Mesothelial cell of epicardium (in vitro differentiated cells): ENCODE results near the gene SUB1. TPM values are rescaled to one million over a fixed set of nuclear protein-coding genes. Genes with fewer than 3 reads are reported as not detected.

Experiments used
- DNase-seq, 2 experiments: peaks; one replicate each; pipeline ENCODE4 v3.0.0; 2021; ENCODE audit warnings: low spot score in 2 of 2; ENCODE audit not compliant: unreplicated experiment in 2 of 2
- H3K27ac Mint-ChIP-seq: 2 replicates; pipeline ENCODE4 v1.8.0; 2021; ENCODE audit warnings: mixed read lengths
- H3K27me3 Mint-ChIP-seq: 2 replicates; pipeline ENCODE4 v1.8.0; 2021; ENCODE audit warnings: low read depth, mixed read lengths
- H3K36me3 Mint-ChIP-seq: 2 replicates; pipeline ENCODE4 v1.8.0; 2021; ENCODE audit warnings: mixed read lengths
- H3K4me1 Mint-ChIP-seq: 2 replicates; pipeline ENCODE4 v1.8.0; 2021; ENCODE audit warnings: mixed read lengths
- H3K4me3 Mint-ChIP-seq: 2 replicates; pipeline ENCODE4 v1.8.0; 2021; ENCODE audit warnings: mild to moderate bottlenecking, moderate library complexity, mixed read lengths
- H3K9me3 Mint-ChIP-seq: 2 replicates; pipeline ENCODE4 v1.8.0; 2021; ENCODE audit warnings: mixed read lengths
- total RNA-seq: library from RNA; stranded (reverse); gene quantifications from 3 replicates; pipeline ENCODE4 v1.2.1, GENCODE V29; 2021
- TF ChIP-seq, protein P1 (sequence below): fragments of 200-600 bp; sonication (generic); IDR thresholded peaks from one replicate; pipeline ENCODE4 v1.5.0; 2021; ENCODE audit warnings: antibody characterized with exemption; ENCODE audit not compliant: unreplicated experiment

Gene SUB1
- total RNA-seq, 1 donor from 2014 or later: 199 TPM

DNA sequence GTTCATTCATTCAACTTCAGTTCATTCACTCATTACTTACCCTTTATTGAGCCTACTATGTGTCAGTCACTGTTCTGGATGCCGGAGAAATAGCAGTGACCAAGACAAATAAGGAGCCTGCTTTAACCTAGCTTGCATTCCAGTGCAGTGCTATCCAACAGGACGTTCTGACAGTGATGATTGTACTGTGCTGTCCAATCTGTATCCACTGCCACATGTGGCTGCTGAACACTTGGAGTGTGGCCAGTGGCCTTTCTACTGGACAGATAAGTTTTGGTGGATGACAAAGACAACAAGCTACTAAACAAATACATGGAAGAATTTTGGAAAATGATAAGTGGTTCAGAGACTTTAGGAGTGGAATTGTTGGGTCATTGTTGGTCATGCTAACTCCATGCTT is 33.6 kb downstream of the SUB1 start:
- peaks cover 12% of the 10 kb centered on the region for H3K27me3 Mint-ChIP-seq
- no peaks in the 10 kb centered on the region for H3K4me1 Mint-ChIP-seq
- H3K36me3 Mint-ChIP-seq: no peaks in the 10 kb centered on the region
- H3K9me3 Mint-ChIP-seq: no peaks in the 10 kb centered on the region
- no peak overlapping the region for H3K27ac Mint-ChIP-seq
- DNase-seq: no peak
- H3K4me3 Mint-ChIP-seq: no peak overlapping the region
- TF ChIP-seq, protein P1, sequence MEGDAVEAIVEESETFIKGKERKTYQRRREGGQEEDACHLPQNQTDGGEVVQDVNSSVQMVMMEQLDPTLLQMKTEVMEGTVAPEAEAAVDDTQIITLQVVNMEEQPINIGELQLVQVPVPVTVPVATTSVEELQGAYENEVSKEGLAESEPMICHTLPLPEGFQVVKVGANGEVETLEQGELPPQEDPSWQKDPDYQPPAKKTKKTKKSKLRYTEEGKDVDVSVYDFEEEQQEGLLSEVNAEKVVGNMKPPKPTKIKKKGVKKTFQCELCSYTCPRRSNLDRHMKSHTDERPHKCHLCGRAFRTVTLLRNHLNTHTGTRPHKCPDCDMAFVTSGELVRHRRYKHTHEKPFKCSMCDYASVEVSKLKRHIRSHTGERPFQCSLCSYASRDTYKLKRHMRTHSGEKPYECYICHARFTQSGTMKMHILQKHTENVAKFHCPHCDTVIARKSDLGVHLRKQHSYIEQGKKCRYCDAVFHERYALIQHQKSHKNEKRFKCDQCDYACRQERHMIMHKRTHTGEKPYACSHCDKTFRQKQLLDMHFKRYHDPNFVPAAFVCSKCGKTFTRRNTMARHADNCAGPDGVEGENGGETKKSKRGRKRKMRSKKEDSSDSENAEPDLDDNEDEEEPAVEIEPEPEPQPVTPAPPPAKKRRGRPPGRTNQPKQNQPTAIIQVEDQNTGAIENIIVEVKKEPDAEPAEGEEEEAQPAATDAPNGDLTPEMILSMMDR: no peak

DNA sequence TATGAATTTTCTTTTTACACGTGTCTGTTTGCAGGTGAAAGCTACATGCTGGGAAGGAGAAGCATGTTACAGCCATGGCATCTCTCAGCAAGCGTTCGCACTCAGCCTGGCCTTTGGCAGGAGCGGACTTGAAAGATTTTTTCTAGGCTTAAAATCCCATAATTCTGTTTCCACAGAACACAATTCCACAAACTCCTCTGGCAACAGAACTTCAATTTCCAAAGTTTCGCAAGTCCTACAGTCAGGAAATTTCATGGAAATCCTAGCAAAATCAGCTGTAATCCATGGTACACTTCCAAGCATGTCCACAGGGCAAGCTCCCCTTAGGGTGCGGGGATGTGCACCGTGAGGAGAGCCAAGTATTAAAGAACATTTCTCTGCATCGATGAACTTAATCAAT is 35.9 kb downstream of the SUB1 start:
- no peak for DNase-seq
- Mint-ChIP-seq H3K4me1 (no peaks in the 10 kb centered on the region), H3K9me3 (no peaks in the 10 kb centered on the region), H3K4me3 (no peak overlapping the region), H3K27me3 (peaks cover 12% of the 10 kb centered on the region), H3K36me3 (no peaks in the 10 kb centered on the region), H3K27ac (no peak overlapping the region)
- TF ChIP-seq, protein P1: no peak

DNA sequence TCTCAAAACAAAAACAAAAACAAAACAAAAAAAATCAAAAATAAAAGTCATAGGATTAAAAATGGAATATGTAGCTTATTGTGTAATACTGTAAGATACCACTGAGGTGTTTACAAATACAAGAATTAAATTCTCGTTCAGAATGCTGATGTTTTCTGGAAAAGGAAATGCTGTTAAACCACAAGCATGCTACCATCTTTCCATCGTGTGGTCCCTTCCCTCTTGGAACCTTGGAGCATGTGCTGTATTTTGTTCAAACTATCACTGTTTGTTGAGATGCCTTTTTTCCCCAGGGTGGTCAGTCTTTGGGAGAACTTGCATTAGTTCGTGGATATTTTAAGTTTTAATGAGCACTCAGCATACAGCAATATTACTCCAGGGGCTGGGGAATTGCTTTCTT is 39.7 kb downstream of the SUB1 start:
- Mint-ChIP-seq H3K9me3 (no peaks in the 10 kb centered on the region), H3K27me3 (peaks cover 12% of the 10 kb centered on the region), H3K27ac (no peak overlapping the region), H3K4me3 (no peak overlapping the region), H3K4me1 (peaks cover 3% of the 10 kb centered on the region), H3K36me3 (no peaks in the 10 kb centered on the region)
- TF ChIP-seq, protein P1: no peak
- DNase-seq: no peak

DNA sequence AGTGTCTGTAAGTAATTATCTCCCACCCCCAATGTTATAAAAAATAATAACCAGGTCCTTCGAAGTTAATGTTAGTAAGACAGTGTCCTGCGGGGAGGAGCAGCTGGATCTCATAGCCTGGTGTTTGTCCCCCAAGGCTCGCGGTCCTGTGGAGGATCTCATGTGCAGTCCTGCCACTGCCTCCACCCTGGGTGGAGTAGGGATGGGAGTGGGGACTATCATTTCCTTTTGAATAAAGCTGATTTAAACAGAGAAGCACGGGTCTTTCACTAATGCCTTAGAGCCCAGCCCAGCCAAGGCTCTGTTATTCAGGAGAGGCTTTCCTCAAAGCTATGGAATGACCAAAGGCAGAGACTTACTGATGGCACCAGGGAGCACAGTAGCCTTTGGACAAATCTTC is 40.2 kb downstream of the SUB1 start:
- TF ChIP-seq, protein P1: no peak
- H3K27me3 Mint-ChIP-seq: peaks cover 12% of the 10 kb centered on the region
- peaks cover 3% of the 10 kb centered on the region for H3K4me1 Mint-ChIP-seq
- no peaks in the 10 kb centered on the region for H3K36me3 Mint-ChIP-seq
- DNase-seq: no peak
- no peak overlapping the region for H3K27ac Mint-ChIP-seq
- H3K9me3 Mint-ChIP-seq: no peaks in the 10 kb centered on the region
- H3K4me3 Mint-ChIP-seq: no peak overlapping the region

DNA sequence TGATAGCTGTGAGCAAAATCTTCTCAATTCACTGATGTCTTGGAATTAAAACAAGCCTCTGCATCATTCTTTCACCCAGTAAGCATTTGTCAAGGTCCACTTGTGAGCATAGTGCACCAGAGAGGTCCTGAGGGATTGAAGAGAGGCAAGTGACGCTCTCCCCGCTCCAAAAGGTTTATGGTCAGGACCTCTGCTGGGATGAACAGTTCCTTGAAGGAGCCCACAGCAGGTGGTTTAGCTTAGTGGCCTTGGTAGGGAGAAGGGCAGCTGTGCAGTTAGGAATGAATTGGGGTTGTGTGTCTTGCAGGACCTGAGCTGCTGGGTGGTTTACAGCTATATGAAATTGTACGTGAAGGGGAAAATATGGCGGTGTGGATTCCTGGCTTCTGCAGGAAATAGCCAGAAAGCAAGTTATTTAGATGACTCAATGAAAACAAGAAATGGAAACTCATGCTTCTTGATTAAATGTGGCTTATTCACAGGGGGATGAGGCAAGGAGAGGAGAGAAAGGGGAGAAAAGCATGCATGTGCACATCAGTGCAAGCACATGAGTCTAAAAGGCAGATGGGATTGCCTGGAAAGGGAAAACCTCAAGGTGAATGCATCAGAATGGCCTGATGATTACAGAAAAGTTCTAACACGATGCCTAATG is 42.0 kb downstream of the SUB1 start:
- Mint-ChIP-seq H3K4me3 (no peak overlapping the region), H3K9me3 (peaks cover 4% of the 10 kb centered on the region), H3K4me1 (peaks cover 3% of the 10 kb centered on the region), H3K36me3 (no peaks in the 10 kb centered on the region), H3K27ac (no peak overlapping the region), H3K27me3 (peaks cover 5% of the 10 kb centered on the region)
- TF ChIP-seq, protein P1: no peak
- DNase-seq: no peak
